ENCODE results near the gene SIRT7.

Gene SIRT7

GRCh38 chr17:81961087-81961511 lies 43.1 kb upstream of the SIRT7 start, which contains the start of gene NOTUM:
NOTUM (minus strand) TSS chr17:81961187; CDS start chr17:81960909, 278 bp downstream.
- H3K4me2 ChIP-seq: peak within 1 kb of the TSS; percentile 87 to 98 (median 94)
- H3K27me3 ChIP-seq: peaks cover 88 to 96% (median 93%) of the 10 kb centered on the region in 11 experiments
- H3K36me3 ChIP-seq: no peaks in the 10 kb centered on the region
- no peak for TF ChIP-seq Cebpa-rat (IDR thresholded peaks at IDR 0.05)
- H4K20me1 ChIP-seq: peaks cover 0 to 46% (median 18%) of the 10 kb centered on the region in 11 experiments; a peak in 16 of 22 replicates
- peak within 1 kb of the TSS; percentile 10 to 71 (median 55); a peak in 15 of 22 replicates for H3K9ac ChIP-seq
- peaks cover 25 to 40% (median 34%) of the 10 kb centered on the region in 10 experiments for H3K4me1 ChIP-seq
- H3K27ac ChIP-seq: no peak within 1 kb of the TSS
- peak within 1 kb of the TSS; percentile 54 to 69 (median 59) for H3K4me3 ChIP-seq
- no peaks in the 10 kb centered on the region for H3K9me3 ChIP-seq (replicated peaks in 1 of 11)

DNA sequence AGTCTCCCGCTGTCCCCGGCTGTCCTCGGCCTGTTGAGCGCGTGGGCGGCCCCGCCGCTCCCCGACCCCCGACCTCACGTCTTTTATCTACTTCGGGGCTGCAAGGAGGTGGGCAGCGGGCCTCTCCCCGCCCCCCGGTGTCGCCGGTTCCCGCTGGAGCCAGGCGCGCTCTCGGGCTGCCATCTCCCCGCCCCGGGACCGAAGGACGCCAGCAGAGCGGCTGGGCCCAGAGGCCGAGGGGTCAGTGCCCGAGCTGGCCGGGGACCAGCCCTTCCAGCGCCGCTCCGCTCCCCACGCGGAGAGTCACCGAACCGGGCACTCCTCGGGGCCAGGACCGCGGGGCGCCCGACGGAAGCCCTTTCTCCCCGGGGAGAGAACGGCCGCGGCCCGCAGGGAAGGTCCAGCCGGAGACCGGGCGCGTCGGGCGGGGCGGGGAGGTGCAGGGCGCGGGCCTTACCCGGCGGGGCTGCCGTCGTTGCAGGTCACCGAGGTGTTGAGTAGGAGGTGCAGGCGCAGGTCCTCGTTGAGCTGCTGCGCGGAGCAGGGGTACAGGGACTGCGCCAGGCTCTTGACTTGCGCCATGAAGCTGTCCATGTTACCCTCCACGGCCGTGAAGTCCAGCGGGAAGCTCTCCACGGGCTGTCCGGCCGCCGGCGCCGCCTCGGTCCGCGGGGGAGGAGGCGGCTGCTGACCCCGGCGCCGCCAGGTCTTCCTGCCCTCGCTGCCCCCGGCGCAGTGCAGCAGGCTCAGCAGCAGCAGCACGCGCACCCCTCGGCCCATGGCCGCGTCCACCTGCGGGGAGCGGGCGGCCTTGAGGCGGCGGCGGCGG lies 42.4 kb upstream of the SIRT7 start:
- H4K20me1 ChIP-seq: peaks cover 0 to 44% (median 18%) of the 10 kb centered on the region in 11 experiments; a peak in 16 of 22 replicates
- peak overlapping the region; percentile 87 to 98 (median 94) for H3K4me2 ChIP-seq
- H3K9ac ChIP-seq: peak overlapping the region; percentile 10 to 71 (median 55); a peak in 14 of 22 replicates
- TF ChIP-seq Cebpa-rat (IDR thresholded peaks at IDR 0.05): no peak
- peak overlapping the region; percentile 54 to 69 (median 59) for H3K4me3 ChIP-seq
- H3K27me3 ChIP-seq: peaks cover 80 to 88% (median 86%) of the 10 kb centered on the region in 11 experiments
- H3K4me1 ChIP-seq: peaks cover 18 to 32% (median 27%) of the 10 kb centered on the region in 10 experiments; a peak in 19 of 20 replicates
- no peaks in the 10 kb centered on the region for H3K9me3 ChIP-seq (replicated peaks in 1 of 11)
- H3K27ac ChIP-seq: no peak overlapping the region
- H3K36me3 ChIP-seq: no peaks in the 10 kb centered on the region

DNA sequence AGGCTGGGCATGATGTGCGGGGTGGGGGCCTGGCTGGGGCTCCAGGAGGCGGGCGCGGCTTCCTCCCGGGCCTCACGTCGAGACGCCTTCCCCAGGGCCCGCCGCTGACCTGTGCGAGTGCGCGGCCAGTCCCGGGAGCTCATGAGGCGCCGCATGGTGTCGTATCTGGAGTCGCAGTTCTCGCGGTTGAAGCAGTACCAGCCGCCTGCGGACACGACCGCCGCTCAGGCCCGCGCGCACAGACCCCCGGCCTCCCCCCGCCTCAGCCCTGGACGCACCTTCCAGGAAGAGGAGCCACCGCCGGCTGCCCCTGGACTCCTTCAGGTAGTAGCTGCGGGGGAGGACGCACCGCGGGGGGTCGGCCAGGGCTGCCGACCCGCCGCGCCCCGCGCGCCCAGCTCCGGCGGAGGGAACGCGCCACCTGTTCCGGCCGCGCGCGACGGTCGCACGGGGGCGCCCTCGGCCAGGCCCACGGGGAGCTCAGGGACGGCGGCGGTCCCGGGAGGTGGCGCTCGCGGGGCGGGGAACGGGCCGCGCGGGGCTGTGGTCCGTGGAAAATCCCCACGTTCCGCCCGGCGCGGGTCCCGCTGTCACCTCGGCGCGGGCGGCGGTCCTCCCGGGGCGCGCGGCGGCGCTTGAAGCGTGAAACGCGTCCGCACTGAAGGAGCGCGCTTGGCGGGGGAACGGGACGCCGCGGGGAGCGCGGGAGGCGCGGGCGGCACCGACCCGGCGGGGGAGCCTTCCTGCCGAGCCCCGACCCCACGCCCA lies 41.6 kb upstream of the SIRT7 start:
- no peak for TF ChIP-seq Cebpa-rat (IDR thresholded peaks at IDR 0.05)
- H3K4me2 ChIP-seq: peak overlapping the region; percentile 87 to 98 (median 94)
- peaks cover 14 to 28% (median 23%) of the 10 kb centered on the region in 10 experiments; a peak in 19 of 20 replicates for H3K4me1 ChIP-seq
- peak overlapping the region; percentile 10 to 71 (median 55); a peak in 15 of 22 replicates for H3K9ac ChIP-seq
- H3K36me3 ChIP-seq: no peaks in the 10 kb centered on the region
- H3K4me3 ChIP-seq: peak overlapping the region; percentile 54 to 69 (median 59)
- H3K27me3 ChIP-seq: peaks cover 72 to 80% (median 78%) of the 10 kb centered on the region in 11 experiments
- no peak overlapping the region for H3K27ac ChIP-seq
- H3K9me3 ChIP-seq (replicated peaks in 1 of 11): no peaks in the 10 kb centered on the region
- peaks cover 0 to 44% (median 18%) of the 10 kb centered on the region in 11 experiments; a peak in 16 of 22 replicates for H4K20me1 ChIP-seq

DNA sequence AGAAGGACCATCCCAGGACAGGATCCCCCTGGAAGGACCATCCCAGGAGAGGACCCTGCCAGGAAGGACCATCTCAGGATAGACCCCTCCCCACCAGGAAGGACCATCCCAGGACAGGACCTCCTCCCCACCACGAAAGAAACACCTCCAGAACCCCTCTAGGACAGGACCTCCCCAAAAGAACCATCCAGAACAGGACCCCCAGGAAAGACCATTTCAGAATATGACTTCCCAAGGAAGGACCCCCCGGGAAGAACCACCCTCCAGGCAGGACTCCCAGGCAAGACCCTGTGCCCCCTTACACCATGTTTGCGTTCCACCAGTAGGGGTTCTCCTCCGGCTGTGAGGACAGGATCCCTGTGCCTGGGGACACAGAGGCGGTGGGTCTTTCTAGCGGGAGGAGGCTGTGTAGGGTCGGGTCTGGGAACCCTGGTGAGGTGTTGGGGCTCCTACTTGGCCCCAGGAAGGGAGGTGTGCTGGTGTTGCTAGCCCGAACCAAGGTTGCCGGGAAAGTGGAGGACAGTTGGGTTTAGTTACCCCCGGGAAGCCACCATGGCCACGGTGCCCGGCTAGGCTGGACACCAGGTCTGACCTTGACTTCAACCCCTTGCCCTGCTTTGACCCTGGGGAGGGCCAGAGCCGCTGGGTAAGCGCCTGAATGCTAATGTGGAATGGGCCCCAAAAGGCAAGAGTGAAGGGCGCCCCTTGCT lies 40.8 kb upstream of the SIRT7 start:
- Histone ChIP-seq H3K4me3 (peak overlapping the region in 7 of 10 experiments; percentile 54 to 69 (median 58); a peak in 6 of 20 replicates), H3K27me3 (peaks cover 64 to 73% (median 70%) of the 10 kb centered on the region in 11 experiments), H4K20me1 (peaks cover 0 to 44% (median 18%) of the 10 kb centered on the region in 11 experiments; a peak in 16 of 22 replicates), H3K9me3 (replicated peaks in 1 of 11) (no peaks in the 10 kb centered on the region), H3K9ac (peak overlapping the region in 2 of 11 experiments; percentile 61 to 66; a peak in 2 of 22 replicates), H3K4me1 (peaks cover 14 to 28% (median 23%) of the 10 kb centered on the region in 10 experiments; a peak in 19 of 20 replicates), H3K27ac (no peak overlapping the region), H3K4me2 (peak overlapping the region; percentile 87 to 98 (median 94); a peak in 19 of 22 replicates), H3K36me3 (no peaks in the 10 kb centered on the region)
- no peak for TF ChIP-seq Cebpa-rat (IDR thresholded peaks at IDR 0.05)

DNA sequence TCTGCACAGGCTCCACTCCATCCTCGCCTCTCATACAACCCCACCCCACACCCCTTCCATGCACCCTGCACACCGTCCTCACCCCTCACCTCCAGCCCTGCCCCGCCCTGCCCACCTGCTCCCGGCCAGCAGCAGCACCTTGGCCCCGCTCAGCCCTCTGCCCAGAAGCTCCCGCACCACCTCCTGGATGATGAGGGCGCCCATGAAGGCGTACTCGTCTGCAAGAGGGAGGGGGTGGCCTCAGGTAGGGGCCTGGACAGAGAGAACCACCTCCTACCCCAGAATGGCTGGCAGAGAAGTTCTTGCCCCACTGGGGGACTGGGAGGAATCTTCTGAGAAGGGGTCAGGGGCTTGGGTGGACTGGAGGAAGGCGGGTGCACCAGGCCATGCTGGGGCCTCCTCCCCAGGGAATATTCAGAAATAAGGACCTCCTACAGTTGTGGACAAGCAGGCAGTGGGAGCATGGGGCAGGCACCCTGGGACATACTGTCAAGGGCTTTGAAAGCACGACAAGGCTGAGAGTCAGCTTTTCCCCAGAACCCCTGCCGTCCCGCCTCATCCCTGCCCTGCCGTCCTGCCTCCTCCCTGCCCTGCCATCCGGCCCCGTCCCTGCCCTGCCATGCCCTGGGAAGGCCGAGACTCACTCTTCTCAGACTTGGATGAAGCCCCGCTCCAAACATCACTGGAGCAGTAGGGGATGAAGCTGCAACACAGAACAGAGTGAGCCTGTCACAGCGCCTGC lies 39.9 kb upstream of the SIRT7 start:
- Histone ChIP-seq H4K20me1 (peaks cover 0 to 41% (median 18%) of the 10 kb centered on the region in 11 experiments; a peak in 16 of 22 replicates), H3K4me1 (peaks cover 14 to 30% (median 24%) of the 10 kb centered on the region in 10 experiments; a peak in 19 of 20 replicates), H3K4me2 (no peak overlapping the region), H3K36me3 (no peaks in the 10 kb centered on the region), H3K27me3 (peaks cover 55 to 64% (median 61%) of the 10 kb centered on the region in 11 experiments), H3K9me3 (replicated peaks in 1 of 11) (no peaks in the 10 kb centered on the region), H3K9ac (no peak overlapping the region; a peak in 1 of 22 replicates), H3K4me3 (no peak overlapping the region), H3K27ac (no peak overlapping the region)
- no peak for TF ChIP-seq Cebpa-rat (IDR thresholded peaks at IDR 0.05)

- H3K27ac ChIP-seq: no peak overlapping the region
- no peaks in the 10 kb centered on the region for H3K36me3 ChIP-seq
- no peak overlapping the region for H3K9ac ChIP-seq
- H3K4me3 ChIP-seq: no peak overlapping the region
- H3K9me3 ChIP-seq (replicated peaks in 1 of 11): no peaks in the 10 kb centered on the region
- H4K20me1 ChIP-seq: peaks cover 0 to 31% (median 14%) of the 10 kb centered on the region in 11 experiments; a peak in 15 of 22 replicates
- H3K4me2 ChIP-seq: no peak overlapping the region
- no peak for TF ChIP-seq Cebpa-rat (IDR thresholded peaks at IDR 0.05)
- H3K27me3 ChIP-seq: peaks cover 46 to 54% (median 51%) of the 10 kb centered on the region in 11 experiments
- peaks cover 14 to 34% (median 26%) of the 10 kb centered on the region in 10 experiments; a peak in 19 of 20 replicates for H3K4me1 ChIP-seq
Observed at GRCh38 chr17:81956607-81957589, 38.9 kb upstream of the SIRT7 start.
